ENCODE results near the gene NAA38.
A peak's percentile ranks its signal among the peaks of the same experiment; 100 is the strongest.

Gene NAA38

DNA sequence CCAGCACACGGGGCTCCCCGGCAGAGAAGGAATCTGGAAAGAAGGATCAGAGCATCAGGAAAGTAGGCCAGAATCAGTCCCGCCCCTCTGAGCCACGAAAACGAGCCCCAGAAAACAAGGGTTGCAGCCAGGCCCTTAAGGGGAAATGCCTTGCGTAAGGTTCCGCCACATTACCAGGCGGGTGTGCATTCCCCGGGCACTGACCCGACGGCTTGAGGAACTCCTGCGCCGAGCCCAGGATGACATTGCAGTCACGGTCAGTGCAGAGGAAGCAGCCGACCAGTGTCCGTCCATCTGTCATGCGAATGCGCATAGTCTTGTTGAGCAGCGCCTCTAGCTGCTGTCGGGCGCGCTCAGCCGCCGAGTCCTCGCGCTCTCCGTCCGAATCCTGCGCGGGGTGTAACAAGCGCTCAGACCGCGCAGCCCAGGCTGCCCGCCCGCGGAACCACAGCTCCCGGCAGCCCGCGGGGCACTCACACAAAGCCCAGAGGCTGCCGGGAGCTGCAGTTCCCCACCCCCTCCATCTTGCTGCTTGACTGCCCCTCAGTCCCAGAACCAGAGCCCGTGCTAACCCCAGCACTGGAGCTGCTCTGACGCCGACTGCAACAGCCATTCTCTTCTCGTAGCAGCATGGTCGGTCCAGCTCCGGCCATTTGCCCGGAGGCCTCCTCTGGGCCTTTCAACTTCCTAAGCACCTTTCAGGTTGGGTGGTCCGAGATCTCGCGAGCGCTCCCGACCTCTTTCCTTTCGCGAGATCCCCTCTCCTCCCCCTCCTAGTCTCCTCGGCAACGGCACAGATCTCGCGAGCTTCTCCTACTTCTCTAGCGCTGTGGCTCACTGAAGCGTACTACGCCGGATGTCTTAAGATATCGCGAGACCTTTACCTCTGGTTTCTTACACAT, at the start of gene NAA38:
TSS of gene NAA38 (minus strand) at position 749 of the 902 bp plus-strand sequence. CDS start at position 653, 96 bp downstream.
- peak; percentile 95 for DNase-seq

DNA sequence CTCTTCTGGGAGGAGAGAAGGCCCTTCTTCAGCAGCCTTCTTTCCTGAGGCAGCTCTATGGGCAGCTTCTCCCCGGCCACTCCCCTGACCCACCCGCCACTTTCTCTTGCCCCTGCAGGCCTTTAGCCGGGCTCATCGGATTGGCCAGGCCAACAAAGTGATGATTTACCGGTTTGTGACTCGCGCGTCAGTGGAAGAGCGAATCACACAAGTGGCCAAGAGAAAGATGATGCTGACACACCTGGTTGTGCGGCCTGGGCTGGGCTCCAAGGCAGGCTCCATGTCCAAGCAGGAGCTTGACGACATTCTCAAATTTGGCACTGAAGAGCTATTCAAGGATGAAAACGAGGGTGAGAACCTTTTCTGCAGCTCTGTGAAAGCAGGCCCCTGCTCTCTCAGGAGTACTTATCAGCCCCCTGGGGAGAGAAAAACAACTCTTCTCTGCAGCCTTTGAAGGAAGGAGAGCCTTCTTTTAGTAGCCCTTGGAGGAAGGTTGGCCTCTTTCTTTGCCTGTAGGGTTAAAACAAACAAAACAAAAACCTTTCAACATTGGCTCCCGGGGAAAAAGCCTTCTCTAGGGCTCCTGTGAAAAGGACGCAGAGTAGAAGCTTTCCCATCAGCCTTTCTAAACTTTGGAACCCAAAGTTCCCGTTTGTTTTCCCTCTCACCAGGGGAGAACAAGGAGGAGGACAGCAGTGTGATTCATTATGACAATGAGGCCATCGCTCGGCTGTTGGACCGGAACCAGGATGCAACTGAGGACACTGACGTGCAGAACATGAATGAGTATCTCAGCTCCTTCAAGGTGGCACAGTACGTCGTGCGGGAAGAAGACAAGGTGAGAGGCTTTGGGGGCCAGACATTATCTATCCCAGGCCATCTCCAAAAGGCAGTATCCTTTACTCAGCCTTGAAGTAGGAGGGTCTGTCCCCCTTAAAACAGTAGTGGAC, 46.1 kb upstream of the NAA38 start:
- DNase-seq: no peak

- no peak for DNase-seq
Observed at GRCh38 chr17:7897773-7898172, 40.4 kb upstream of the NAA38 start.

DNA sequence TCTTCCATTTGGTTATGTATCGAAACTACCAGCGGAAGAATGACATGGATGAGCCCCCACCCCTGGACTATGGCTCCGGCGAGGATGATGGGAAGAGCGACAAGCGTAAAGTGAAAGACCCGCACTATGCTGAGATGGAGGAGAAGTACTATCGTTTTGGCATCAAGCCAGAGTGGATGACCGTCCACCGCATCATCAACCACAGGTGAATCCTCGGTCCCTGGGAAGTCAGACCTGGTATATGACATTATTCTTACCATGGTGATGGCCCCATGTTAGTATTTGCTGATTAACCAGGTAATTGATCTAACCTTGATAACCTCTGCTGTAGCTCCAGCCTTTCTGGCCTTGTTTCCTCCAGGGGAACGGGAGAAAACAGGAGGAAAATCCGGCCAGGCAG, 39.7 kb upstream of the NAA38 start:
- no peak for DNase-seq

- DNase-seq: no peak
Observed at GRCh38 chr17:7894866-7895265, 37.5 kb upstream of the NAA38 start.

DNA sequence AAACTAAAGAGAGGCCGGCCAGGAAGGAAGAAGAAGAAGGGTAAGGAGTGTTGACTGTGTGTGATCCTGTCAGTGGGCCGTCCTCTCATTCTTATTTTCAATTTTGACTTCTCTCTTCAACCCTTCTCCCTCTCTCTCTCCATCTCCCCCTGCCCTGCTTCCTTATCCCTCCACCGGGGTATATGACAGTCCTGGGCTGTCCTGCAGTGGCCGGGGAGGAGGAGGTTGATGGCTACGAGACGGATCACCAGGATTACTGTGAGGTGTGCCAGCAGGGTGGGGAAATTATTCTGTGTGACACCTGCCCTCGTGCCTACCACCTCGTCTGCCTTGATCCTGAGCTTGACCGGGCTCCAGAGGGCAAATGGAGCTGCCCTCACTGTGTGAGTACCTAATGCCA, 36.9 kb upstream of the NAA38 start:
- DNase-seq: no peak

DNA sequence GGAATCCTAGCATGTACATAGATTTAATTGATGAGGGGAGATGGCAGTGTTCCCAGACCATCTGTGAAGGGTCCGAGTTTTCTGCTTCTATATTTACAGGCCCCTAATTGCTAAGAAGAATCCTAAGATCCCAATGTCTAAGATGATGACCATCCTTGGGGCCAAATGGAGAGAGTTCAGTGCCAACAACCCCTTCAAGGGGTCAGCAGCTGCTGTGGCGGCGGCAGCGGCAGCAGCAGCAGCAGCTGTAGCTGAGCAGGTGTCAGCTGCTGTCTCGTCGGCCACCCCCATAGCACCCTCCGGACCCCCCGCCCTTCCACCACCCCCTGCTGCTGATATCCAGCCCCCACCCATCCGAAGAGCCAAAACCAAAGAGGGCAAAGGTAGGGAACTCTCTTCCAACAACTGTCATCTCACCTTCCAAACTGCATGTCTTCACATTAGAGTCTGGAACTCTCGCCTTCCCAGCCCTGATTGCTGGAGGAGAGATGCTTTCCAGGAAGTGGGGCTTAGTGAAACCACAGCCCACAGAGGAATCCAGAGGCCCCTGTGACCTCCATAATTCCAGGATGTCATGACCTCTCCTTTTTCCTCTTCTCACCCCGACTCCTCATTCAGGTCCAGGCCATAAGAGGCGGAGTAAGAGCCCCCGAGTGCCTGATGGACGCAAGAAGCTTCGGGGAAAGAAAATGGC, 36.0 kb upstream of the NAA38 start:
- DNase-seq: no peak

DNA sequence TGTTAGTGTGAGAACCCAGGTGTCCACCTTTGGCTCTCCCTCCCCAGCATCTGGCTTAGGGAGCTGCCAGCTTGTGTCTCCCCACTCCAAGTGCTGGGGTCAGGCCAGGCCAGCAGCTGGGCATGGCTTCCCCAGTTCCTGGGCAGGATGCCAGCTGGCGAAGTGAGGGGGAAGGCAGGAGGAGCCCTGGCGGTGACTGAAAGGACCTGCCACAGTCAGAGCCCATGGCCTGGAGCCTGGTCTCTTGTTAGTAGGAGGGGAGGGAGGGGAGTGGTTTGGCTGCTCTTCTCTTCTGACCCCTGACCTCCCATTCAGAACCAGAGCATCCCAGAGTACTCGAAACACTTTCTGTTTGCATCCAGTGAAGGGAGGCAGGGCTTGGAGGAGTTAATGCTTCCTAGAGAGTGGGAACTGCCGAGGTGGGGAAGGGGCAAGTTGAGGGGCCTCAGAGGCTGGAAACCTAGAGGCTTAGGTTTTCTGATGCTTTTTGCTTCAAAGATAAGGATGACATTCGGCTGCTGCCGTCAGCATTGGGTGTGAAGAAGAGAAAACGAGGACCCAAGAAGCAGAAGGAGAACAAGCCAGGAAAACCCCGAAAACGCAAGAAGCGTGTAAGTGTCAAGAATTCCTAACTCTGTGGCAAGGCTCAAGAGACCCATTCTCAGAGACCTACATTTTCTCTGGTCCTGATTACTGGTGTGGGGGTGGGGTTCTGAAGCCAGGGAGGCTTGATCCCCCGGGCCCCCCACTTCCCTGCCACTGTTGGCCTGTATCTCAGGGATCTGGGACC, 32.0 kb upstream of the NAA38 start:
- peak; percentile 13 for DNase-seq

- DNase-seq: peak; percentile 54
Observed at GRCh38 chr17:7888184-7888920, 31.0 kb upstream of the NAA38 start, which contains the start of gene CHD3. TSS of gene CHD3 (plus strand) at chr17:7888789. CDS start at chr17:7889001, 212 bp downstream.

DNA sequence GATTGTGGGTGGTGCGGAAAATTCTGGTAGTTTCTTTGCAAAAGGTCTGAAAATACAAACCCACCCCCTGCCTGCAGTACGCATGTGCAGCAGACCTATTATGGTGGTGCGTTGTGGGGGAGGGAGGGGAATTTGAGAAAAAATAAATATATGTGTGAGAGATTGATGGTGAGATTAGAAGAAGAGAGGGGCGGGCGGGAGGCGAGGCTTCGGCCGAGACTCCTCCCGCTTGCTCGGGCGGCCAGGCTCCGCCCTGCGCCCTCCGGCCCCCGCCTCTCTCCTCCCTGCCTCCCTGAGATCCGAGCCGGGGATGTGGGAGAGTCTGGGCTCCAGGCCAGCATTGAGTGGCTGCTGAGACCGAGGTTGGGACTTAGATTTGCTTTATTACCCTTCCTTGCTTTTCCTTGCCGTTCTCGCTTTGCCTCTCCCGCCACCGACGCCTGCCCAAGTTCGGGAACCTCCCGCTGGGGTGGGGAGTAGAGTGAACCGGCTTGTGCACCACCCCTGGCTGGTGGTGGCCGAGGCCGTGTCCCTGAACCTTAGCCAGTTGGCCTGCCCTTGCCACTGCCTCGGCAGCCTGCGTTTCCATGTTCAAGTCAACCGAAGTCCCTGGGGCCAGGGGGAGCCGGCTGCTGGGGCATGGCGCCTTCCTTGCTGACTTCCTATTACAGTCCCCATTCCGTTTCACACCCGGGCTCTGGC, 30.3 kb upstream of the NAA38 start:
- peak; percentile 85 for DNase-seq

DNA sequence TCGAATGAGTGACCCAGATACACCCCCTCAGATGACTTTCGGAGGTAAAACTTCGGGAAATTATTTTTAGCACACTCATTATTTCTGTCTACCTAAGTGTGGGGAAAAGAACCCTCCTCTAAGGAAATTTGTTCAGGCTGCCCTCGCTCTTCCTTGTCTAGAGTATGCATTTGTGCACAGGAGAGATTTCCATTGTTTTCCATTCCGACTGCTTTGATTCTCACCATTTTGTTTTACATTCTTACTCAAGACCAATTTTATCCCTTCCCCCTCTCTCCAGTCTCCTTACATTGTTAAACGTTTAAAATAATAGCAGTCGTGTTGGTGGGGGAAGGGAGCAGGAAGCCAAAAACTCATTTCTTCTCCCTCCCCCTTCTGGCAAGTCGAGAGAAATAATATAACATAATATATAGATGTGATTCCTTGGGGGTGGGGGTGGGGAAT, 29.7 kb upstream of the NAA38 start:
- DNase-seq: no peak

DNA sequence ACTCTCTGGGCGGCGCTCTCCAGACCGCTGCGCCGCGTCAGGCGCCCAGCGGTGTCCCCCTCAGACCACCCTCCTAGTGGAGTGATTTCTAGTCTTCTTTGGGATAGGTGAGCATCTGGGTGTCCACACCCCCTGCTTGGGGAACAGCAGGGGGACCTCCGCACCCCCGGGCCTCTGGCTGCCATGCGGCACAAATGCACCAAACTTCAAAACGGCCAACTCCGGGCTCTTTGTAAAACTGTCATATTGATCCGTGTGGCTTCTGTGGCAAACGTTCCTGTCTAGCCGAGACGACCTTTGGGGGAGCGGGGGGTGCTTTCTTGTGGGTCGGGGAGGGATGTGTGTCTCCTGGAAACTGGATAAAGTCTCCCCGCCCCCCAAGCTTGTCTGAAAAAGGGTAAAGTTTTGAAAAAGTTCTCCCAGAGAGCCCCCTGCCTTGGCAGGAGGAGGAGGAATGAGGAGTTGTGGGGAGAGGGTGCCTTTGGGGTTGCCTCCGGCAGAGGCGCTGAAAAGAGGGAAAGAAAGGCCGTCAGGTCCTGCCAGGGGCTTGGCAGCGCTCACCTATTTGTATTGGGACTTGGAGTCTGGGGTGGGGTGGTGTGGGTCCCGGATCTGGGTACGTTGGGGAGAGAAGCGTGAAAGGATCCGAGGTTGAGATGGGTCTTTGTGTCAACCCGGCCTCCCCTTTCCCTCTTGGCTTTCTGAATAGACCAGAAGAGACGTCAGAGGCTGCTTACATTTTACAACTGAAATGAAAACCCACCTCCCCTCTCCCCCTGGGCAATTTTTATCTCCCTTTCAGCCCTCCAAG, 29.1 kb upstream of the NAA38 start:
- peak; percentile 31 for DNase-seq

DNA sequence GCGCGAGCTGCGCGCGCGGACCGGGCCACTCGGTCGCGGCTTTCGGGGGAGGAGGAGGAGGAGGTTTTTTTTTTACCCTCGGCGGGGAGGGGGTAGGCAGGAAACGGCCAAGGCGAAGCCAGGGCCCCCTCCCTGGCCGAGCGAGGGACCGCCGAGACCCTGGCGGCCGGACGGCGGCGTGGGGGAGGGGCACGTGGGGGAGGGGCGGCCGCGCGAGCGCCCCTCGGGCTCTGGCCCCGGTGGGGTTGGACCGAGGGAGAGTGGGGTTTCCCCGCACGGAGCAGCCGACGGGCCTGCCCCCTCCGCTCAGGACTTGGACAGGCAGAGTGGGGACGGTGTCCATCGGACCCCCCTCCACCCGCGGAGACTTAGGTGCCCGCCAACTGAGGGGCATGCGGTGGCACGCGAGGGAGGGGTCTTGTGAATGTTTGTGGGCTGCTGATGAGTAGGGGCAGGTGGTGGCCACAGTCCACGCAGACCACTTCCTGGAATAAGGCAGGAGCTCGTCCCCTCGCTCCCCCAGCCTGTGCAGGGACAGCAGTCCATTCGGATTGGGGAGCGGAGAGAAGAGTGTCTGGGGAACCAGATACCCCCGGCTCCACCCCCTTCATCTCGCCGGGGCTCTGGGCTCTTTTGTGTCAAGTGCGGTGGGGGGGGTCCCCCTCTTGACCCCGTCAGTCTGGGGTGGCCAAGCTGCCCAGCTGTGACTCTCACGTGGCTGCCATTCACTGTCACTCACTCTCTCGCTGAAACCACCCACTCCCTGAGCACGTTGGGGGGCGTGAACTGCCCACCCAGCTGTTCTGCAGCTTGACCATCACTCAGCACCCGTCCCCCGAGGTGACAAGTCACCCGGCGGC, 28.2 kb upstream of the NAA38 start:
- peak; percentile 8 for DNase-seq

- DNase-seq: no peak
Observed at GRCh38 chr17:7884581-7885366, 27.4 kb upstream of the NAA38 start.

DNA sequence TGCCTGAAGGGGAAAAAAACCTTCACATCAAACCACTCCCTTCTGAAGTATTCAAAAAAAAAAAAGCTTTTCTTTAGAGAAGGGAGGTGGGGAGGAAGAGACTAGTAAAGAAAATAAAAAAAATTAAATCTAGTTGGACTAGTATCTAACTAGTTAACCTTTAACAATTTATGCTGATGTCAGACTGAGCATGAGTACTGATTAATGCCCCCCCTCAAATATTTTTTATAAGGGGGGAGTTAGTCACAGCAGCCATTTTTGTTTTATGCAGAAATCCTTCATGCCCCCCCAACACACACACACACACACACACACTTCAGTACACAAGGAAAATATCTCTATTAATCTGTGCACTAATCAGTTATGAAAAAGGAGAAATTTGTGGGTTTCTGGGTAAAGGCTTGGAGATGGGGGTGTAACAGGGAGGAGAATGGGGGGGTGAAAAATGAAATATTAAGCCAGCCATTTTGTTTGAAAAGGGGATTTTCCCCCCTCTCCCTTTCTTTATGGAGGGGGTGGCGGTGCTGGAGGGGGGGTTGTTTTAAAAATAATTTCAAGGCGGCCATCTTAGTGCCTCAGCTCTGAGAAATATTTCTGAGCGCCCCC, 26.5 kb upstream of the NAA38 start:
- DNase-seq: peak; percentile 7

DNA sequence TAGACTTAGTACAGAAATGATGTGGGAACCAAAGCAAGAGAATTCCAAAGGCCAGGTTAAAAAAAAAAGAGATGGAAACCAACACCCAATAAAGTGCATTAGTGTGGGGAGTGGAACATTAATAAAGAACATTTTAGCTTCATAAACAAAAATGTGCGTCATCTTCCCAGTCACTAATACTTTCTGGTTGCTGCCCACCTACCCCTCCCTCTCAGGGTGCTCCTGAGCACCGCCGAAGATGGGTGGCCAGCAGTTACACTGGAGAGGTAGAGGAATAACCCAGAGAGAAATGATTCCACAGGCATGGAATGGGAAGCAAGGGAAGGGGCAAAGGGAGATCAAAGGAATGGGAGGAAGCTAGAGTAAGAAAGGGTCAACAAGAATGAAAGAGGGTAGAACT, 25.3 kb upstream of the NAA38 start:
- DNase-seq: peak; percentile 32

DNA sequence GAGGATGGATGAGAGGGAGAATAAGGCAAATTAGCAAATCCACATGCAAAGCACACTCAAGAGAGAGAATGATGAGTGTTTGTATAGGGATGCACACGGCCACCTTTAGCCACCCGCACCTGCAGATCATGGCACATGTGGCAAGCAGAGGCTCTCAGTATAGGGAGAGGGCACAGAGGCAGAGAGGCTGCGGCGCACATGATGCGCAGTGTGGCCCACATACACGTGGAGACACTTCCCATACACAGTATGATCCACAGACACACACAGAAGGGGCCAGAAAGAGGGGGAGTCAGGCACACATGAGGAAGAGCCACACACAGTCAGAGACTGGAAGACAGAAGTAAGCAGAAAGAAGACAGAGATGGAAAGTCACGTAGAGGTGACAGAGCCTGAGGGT, 24.7 kb upstream of the NAA38 start:
- DNase-seq: peak; percentile 84

All from NCI-H526 treated with DMSO at 0.1 percent for 48 hours (cell line).